GM19023 (cell line): ENCODE data around the gene FBN2.

Source experiments
- ATAC-seq: cut with Tn5 transposase; IDR thresholded peaks from one replicate; pipeline ENCODE4 v1.9.1; 2021; ENCODE audit warnings: mild to moderate bottlenecking, moderate library complexity; ENCODE audit not compliant: unreplicated experiment

The FBN2 gene

GRCh38 chr5:128213833-128214232 lies 324.2 kb downstream of the FBN2 start:
- no peak for ATAC-seq

- no peak for ATAC-seq
Measured at GRCh38 chr5:128213340-128213739, 324.7 kb downstream of the FBN2 start.

- ATAC-seq = no peak
Measured at GRCh38 chr5:128212191-128212806, 325.7 kb downstream of the FBN2 start.

GRCh38 chr5:128208436-128208835 lies 329.6 kb downstream of the FBN2 start:
- ATAC-seq = no peak
